DOHH2 (cell line): ENCODE data around the gene TNIP3.

Experiments used
- EZH2phosphoT487 ChIP-seq: fragments of 200-600 bp; sonication (generic); IDR thresholded peaks from 2 replicates; pipeline ENCODE4 v1.6.1; 2017; ENCODE audit warnings: borderline replicate concordance, mild to moderate bottlenecking, antibody characterized with exemption, low read length, moderate library complexity, mixed read lengths
- TF ChIP-seq, protein P1 (sequence below): fragments of 200-600 bp; sonication (generic); IDR thresholded peaks from one replicate; pipeline ENCODE4 v1.5.1; 2014; ENCODE audit warnings: antibody characterized with exemption, mild to moderate bottlenecking, low read depth, low read length; ENCODE audit not compliant: poor library complexity, severe bottlenecking

GRCh38 chr4:121146530-121146929 is 17.6 kb downstream of the TNIP3 start:
- TF ChIP-seq, protein P1, sequence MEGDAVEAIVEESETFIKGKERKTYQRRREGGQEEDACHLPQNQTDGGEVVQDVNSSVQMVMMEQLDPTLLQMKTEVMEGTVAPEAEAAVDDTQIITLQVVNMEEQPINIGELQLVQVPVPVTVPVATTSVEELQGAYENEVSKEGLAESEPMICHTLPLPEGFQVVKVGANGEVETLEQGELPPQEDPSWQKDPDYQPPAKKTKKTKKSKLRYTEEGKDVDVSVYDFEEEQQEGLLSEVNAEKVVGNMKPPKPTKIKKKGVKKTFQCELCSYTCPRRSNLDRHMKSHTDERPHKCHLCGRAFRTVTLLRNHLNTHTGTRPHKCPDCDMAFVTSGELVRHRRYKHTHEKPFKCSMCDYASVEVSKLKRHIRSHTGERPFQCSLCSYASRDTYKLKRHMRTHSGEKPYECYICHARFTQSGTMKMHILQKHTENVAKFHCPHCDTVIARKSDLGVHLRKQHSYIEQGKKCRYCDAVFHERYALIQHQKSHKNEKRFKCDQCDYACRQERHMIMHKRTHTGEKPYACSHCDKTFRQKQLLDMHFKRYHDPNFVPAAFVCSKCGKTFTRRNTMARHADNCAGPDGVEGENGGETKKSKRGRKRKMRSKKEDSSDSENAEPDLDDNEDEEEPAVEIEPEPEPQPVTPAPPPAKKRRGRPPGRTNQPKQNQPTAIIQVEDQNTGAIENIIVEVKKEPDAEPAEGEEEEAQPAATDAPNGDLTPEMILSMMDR, result no peak
- no peak for TF ChIP-seq EZH2phosphoT487
